Amygdala (tissue), 56 donors: ENCODE data around the gene LRP2.

Source experiments
- DNase-seq, 56 donors: peaks; one replicate each; lab custom pipeline; 2025; lab: John Stamatoyannopoulos, UW

Gene LRP2

GRCh38 chr2:169259402-169259801 lies 102.9 kb downstream of the LRP2 start:
- no peak for DNase-seq

- DNase-seq = no peak
Measured at GRCh38 chr2:169258045-169258601, 104.2 kb downstream of the LRP2 start.

DNA sequence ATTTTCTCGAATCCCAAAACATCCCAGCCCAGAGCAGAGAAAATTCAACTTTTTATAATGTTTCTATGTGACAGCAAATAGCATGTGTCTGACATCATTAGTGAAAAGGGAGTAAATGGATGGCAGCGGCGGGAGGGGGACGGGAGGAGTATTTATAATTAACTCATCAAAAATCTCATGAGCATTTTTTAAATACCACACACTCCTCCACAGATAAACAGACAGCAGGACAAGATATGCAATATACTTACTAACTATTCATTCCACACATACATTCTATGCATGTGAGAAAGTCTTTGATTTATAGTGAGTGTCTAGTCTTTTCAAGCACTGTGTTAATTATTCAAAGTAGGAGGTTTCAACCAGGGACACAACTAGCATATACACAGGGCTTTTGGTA lies 107.6 kb downstream of the LRP2 start:
- no peak for DNase-seq

DNA sequence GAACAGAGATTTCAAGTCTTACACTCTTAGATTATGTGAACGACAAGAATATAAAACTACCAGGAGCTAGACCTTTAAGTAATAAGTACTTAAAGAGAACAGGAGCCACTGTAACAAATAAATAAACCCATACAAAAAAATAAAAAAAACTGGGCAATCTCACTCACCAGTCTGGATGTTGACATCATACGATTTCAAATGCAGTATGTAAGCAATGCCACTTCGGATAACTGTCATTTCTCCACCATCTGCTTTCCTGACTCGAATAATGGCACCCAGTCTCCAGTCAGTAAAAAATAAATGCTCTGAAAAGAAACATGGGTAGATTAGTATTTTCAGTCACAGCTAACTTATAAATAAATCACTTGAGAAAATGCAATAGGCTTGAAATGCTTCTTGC lies 115.1 kb downstream of the LRP2 start:
- no peak for DNase-seq

DNA sequence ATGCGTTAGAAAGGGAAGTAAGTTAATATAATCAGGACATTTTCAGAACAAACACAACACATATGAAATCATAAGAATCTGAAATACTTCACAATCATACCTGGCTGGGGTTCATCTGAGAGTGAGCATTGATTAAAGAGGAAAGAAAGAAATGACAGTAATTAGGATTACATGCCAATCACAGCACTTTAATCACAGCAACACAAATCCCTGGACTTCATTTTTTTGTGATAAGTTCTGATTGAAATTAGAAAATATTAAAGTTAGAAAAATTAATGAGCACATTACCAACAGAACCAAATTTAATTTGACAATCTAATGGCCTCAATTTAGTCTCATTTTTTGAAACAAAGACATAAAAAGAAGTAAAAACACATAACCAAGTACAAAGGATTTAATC lies 121.9 kb downstream of the LRP2 start:
- DNase-seq = no peak

DNA sequence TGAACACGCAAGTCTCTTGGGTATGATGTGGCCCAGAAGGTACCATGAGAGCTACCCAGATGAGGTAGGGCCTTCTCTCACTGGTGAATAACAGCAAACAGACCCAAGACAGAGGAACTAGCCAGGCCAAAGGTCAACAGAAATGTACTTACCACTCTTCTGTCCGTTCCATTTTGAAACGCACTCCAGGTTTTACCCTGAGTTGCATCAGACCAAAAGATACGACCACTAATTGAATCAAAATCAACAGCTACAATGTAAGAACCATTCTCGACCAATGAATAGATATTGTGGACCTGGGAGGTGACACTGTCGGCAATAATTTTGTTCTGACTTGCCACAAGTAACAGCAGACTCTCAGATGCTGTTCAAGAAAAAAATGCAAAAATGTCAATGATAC lies 124.4 kb downstream of the LRP2 start:
- no peak for DNase-seq

DNA sequence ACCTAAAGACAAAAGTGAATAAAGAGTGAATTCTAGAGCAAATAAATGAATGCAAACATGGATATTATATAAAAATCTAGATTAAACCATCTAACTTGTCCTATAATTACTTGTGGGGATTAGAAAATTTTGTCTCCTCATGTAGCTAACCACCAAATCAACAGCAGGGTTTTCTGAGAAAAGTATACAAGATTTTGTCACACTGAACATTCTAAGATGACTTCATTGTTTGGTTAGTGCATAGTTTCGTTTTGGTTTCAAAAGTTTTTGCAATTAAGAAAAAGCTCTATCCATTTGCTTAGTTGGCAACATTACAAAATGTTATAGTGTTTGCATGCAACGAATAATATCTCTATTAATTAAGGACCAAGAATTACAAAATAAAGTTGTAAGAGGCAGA lies 125.0 kb downstream of the LRP2 start:
- DNase-seq = no peak

DNA sequence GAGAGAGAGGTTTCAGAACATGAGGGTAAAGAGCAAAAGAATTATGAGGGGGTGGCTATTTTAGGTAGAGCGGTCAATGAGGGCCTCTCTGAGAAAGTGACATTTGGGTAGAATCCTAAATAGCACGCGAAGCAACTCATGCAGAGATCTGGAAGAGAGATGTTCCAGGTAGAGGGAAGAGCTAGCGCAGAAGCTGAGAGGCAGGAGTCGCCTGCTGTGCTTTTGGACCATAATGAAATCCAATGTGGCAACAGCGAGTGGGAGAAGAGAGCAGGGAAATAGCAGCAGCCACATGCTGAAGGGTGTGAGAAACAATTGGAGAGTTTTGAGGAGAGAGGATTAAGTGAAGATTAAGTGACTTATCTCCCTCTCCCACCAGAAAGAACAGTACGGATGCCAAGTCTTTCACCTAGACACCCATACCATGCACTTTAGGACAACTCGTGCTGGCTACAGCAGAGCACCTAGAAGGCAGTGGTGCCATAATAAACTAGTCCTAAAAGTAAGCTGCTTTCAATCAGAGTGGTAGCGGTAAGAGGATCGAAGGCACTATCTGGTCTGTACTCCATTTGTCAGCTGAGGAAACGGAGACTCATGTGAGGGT lies 129.7 kb downstream of the LRP2 start:
- no peak for DNase-seq

GRCh38 chr2:169230204-169230603 lies 132.1 kb downstream of the LRP2 start:
- DNase-seq = no peak

- DNase-seq = no peak
Measured at GRCh38 chr2:169229590-169229989, 132.7 kb downstream of the LRP2 start.

GRCh38 chr2:169225906-169226305 lies 136.4 kb downstream of the LRP2 start:
- DNase-seq = no peak

GRCh38 chr2:169225233-169225750 lies 137.0 kb downstream of the LRP2 start:
- no peak for DNase-seq

- DNase-seq = no peak
Measured at GRCh38 chr2:169222665-169223064, 139.7 kb downstream of the LRP2 start.

DNA sequence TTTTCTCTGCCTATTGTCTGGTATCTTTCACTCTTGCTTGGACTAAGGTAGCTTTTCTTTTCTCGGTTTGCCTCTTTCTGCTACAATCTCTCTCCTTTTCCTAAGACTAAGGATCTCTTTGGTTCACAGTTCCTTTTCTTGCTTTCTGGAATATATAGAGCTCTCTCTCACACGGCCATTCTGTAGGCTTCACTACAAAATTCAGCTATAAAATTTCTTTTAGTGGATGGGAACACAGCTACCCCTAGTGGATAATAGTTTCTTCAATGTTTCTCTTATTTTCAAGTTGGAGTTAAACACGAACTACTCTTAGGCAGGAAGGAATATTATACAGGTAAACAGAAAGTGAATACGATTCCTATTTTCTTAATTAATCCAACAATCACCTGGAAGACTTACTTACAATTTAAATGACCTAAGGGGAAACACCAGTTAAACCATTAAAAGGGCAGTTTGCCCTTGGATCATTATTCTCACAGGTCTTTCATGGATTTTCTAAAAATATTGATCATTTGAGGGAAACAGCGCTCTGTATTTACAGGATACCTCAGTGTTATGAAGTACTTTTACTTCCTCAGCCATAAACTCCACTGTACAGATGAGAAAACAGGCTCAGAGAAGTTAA lies 140.5 kb downstream of the LRP2 start:
- no peak for DNase-seq

DNA sequence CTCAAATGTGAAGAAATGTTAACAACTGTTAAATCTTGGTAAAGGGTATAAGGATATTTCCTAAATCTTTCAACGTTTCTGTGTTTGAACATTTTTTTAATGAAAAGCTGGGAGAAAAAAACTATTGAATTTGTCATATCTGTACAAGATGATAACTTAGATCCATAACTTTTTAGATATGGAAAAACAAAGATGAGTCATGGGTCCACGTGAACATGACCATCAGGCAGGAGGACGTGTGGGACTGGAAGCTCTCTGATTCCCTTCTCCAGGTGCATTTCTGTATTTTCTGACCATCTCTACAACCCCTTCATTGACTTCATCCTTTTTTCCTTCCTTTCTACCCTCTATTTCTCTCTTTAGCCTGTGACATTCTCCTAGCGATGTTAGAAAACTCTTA lies 151.4 kb downstream of the LRP2 start:
- DNase-seq = no peak

DNA sequence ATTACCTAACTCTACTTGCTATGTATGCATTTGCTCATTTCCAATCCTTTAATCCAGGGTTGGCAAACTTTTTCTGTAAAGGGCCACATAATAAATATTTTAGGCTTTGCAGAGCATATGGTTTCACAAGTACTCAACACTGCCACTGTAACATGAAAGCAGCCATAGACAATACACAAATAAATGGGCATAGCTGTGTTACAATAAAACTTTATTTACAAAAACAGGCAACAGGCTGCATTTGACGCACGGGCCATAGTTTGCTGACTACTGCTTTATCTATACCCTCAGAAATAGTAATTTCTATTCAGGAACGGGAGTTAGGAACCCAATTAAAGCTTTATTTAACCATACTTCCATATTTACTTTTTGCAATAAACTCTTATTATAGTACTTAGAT lies 154.3 kb downstream of the LRP2 start:
- DNase-seq = no peak

- no peak for DNase-seq
Measured at GRCh38 chr2:169205176-169205575, 157.2 kb downstream of the LRP2 start.

DNA sequence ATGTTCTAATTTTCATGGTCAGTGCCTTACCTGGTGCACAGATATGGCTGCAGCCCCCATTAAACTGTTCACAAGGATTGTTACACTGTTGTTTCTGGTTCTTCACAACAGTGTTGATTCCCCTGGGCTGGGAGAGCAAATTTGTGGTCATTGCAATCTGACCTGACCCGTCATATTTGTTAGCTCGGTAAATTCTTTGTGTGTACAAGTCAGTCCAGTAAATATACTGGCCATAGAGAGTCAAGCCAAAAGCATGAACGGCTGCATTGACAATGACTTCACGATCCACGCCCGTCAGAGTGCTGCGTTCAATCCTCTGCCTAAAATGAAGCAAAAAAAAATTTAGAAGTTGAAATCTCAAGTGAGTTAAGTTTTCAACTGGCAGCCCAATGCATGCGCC lies 158.4 kb downstream of the LRP2 start:
- DNase-seq = no peak

GRCh38 chr2:169200756-169201155 lies 161.6 kb downstream of the LRP2 start:
- no peak for DNase-seq

- no peak for DNase-seq
Measured at GRCh38 chr2:169193618-169194017, 168.7 kb downstream of the LRP2 start.

DNA sequence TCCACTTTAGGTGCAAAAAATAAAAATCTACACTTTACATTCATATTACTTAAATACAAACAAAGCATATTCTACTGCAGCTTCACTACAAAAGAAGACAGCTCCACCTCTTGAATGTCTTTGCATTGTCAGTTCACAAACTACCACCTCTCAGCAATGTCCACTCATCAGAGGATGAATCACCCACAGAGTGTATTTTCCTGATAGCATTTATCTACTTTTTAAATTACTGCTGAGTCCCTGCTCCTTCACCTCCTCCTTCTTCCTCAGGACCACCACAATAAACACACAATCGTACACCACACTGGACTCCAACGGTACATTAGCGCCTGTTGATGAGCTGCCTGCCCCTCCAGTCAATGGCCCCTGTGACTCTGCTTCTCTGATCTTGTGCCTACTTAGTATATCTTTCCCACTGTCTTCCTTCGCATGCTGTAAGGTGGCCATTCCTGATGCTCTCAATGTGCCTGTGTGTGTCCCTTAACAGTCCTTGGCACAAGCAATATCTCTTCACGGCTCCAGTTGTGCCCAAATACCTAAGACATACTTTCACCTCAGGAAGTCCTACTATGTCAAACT lies 172.0 kb downstream of the LRP2 start:
- no peak for DNase-seq

GRCh38 chr2:169189132-169189531 lies 173.2 kb downstream of the LRP2 start:
- no peak for DNase-seq
